IMR-90 (cell line): ENCODE measurements around the gene WDFY1.

ENCODE experiments used
- BHLHE40 ChIP-seq: fragments of 150-350 bp; IDR thresholded peaks from 2 replicates; pipeline ENCODE4 v1.6.1; 2016; ENCODE audit warnings: mild to moderate bottlenecking, low read depth, low read length
- CHD1 ChIP-seq: IDR thresholded peaks from 2 replicates; pipeline ENCODE4 v1.6.1; 2012; ENCODE audit warnings: low read depth, low read length, improper control_type of control experiment
- CTCF ChIP-seq: conservative IDR thresholded peaks from 2 replicates; pipeline ENCODE4 v1.5.1; 2012; ENCODE audit warnings: mild to moderate bottlenecking, low read depth, low read length, improper control_type of control experiment
- ELK1 ChIP-seq: fragments of 150-350 bp; IDR thresholded peaks from 2 replicates; pipeline ENCODE4 v1.6.1; 2016; ENCODE audit warnings: low read depth, mild to moderate bottlenecking, low read length, moderate library complexity, borderline replicate concordance
- FOS ChIP-seq: fragments of 150-350 bp; IDR thresholded peaks from 2 replicates; pipeline ENCODE4 v1.6.1; 2016; ENCODE audit warnings: low read depth, low read length
- MAFK ChIP-seq: IDR thresholded peaks from 2 replicates; pipeline ENCODE4 v1.6.1; 2012; ENCODE audit warnings: low read depth, low read length, improper control_type of control experiment
- MAZ ChIP-seq: IDR thresholded peaks from 2 replicates; pipeline ENCODE4 v1.6.1; 2012; ENCODE audit warnings: low read depth, mild to moderate bottlenecking, low read length, improper control_type of control experiment, moderate library complexity, borderline replicate concordance
- NFE2L2 ChIP-seq: fragments of 150-350 bp; IDR thresholded peaks from 2 replicates; pipeline ENCODE4 v1.6.1; 2016; ENCODE audit warnings: low read depth, mild to moderate bottlenecking, low read length
- POLR2A ChIP-seq: IDR thresholded peaks from 2 replicates; pipeline ENCODE4 v1.6.1; 2012; ENCODE audit warnings: mild to moderate bottlenecking, low read depth, low read length
- RAD21 ChIP-seq: IDR thresholded peaks from 2 replicates; pipeline ENCODE4 v1.6.1; 2012; ENCODE audit warnings: low read length, improper control_type of control experiment
- RCOR1 ChIP-seq: IDR thresholded peaks from 2 replicates; pipeline ENCODE4 v1.6.1; 2012; ENCODE audit warnings: mild to moderate bottlenecking, low read length, improper control_type of control experiment; ENCODE audit not compliant: insufficient replicate concordance
- RFX5 ChIP-seq: IDR thresholded peaks from 2 replicates; pipeline ENCODE4 v1.8.0; 2012; ENCODE audit warnings: low read depth, mild to moderate bottlenecking, low read length, moderate library complexity
- SMC3 ChIP-seq: fragments of 150-350 bp; IDR thresholded peaks from 2 replicates; pipeline ENCODE4 v1.6.1; 2016; ENCODE audit warnings: low read depth, mild to moderate bottlenecking, antibody characterized with exemption, low read length, moderate library complexity
- USF2 ChIP-seq: fragments of 150-350 bp; IDR thresholded peaks from 2 replicates; pipeline ENCODE4 v1.6.1; 2017; ENCODE audit warnings: mild to moderate bottlenecking, antibody characterized with exemption, low read length, low read depth

GRCh38 chr2:223889229-223889628, 55.9 kb downstream of the WDFY1 start:
- TF ChIP-seq MAFK: no peak
- no peak for TF ChIP-seq CTCF
- TF ChIP-seq RCOR1: no peak
- TF ChIP-seq CHD1: no peak
- no peak for TF ChIP-seq MAZ
- TF ChIP-seq POLR2A: no peak
- TF ChIP-seq FOS: no peak
- no peak for TF ChIP-seq RAD21
- TF ChIP-seq ELK1: no peak
- TF ChIP-seq BHLHE40: no peak
- TF ChIP-seq SMC3: no peak
- no peak for TF ChIP-seq USF2
- no peak for TF ChIP-seq NFE2L2
- TF ChIP-seq RFX5: no peak
